ENCODE results near the gene STK17B. TPM values are rescaled to one million over a fixed set of nuclear protein-coding genes. Genes with fewer than 3 reads are reported as not detected.
A peak's percentile ranks its signal among the peaks of the same experiment; 100 is the strongest.

The STK17B gene
- total RNA-seq (2021; fragmentation: NEBNext Ultra II Directional; extraction: Animal tissue kit (Norgen Biotek cat#: 25700)) = 10.5 and 11.8 TPM in 2 replicates
- 0.88 and 1.8 TPM in 2 replicates for polyA plus RNA-seq (2011; rRNA removed)
- 2.1 TPM for polyA plus RNA-seq (2011; cell fraction: cytosol; rRNA removed)
- 0.81 TPM for polyA plus RNA-seq (2011; cell fraction: nucleus; rRNA removed)
- polyA plus RNA-seq (2012, experiment 1 of 2) = 1.5 to 6.2 TPM (median 2.0 TPM) in 4 replicates
- polyA plus RNA-seq (2012, experiment 2 of 2) = 0.47 TPM
- 4.5 TPM for polyA plus RNA-seq (2013, experiment 1 of 2)
- 4.4 TPM for polyA plus RNA-seq (2013, experiment 2 of 2)
- 3.7 and 8.3 TPM in 2 replicates for polyA minus RNA-seq (2011; rRNA and poly(A)+ RNA removed)
- polyA minus RNA-seq (2011; cell fraction: cytosol; rRNA and poly(A)+ RNA removed) = 4.5 TPM
- polyA minus RNA-seq (2011; cell fraction: nucleus; rRNA and poly(A)+ RNA removed) = 6.0 TPM
- long read RNA-seq, experiment 1, full-length matches to known transcripts = 1 of 6 reads
- long read RNA-seq, experiment 1, partial matches to known transcripts = 4 of 6 reads
- long read RNA-seq, experiment 1, other reads (novel, unspliced or antisense) = 1 of 6 reads
- long read RNA-seq, experiment 2, partial matches to known transcripts = 0 of 1 reads
- long read RNA-seq, experiment 2, other reads (novel, unspliced or antisense) = 1 of 1 reads

- Histone ChIP-seq H3K27me3 (replicated peaks in 1 of 4; ENCODE audit: control insufficient read depth in 3 of 4, extremely low read depth in 1 of 4, insufficient read depth in 3 of 4, low read length in 3 of 4) (peaks cover 0 to 4% (median under 1%) of the 10 kb centered on the region in 4 experiments; a peak in 4 of 7 replicates), H2BK12ac (ENCODE audit: low read depth, low read length) (no peak within 1 kb of the TSS), H3K27ac (ENCODE audit: low read depth, low read length) (peak within 1 kb of the TSS; percentile 24; the same call in 1 of the 2 replicates), H3K4ac (replicated peaks; ENCODE audit: insufficient read length, low read depth, low read length) (no peak within 1 kb of the TSS), H2AFZ (ENCODE audit: low read length) (peak within 1 kb of the TSS; percentile 100), H3K79me1 (ENCODE audit: low read depth, low read length) (0 out of 2 replicates have a peak, but pooled peaks cover 2% of the 10 kb centered on the region), H3K9ac (replicated peaks in 1 of 4; ENCODE audit: extremely low read depth in 1 of 4, low read depth in 3 of 4, low read length in 3 of 4) (peak within 1 kb of the TSS; percentile 58 to 80 (median 70)), H3K14ac (ENCODE audit: insufficient read length) (no peak within 1 kb of the TSS), H4K8ac (ENCODE audit: extremely low read depth, insufficient read depth, low read length) (peak within 1 kb of the TSS; percentile 79), H3K23ac (ENCODE audit: insufficient read length) (no peak within 1 kb of the TSS), H3K56ac (replicated peaks; ENCODE audit: insufficient read length, low read depth, low read length) (no peak within 1 kb of the TSS), H3K4me3 (ENCODE audit: extremely low read depth in 1 of 4, insufficient read depth in 2 of 4, low read depth in 3 of 4, low read length in 4 of 4) (peak within 1 kb of the TSS; percentile 82 to 95 (median 85)), H2BK20ac (ENCODE audit: low read length) (no peak within 1 kb of the TSS), H3K4me2 (ENCODE audit: insufficient read depth in 1 of 2, low read depth in 2 of 2, low read length in 2 of 2) (peak within 1 kb of the TSS; percentile 91 to 99), H4K20me1 (replicated peaks in 1 of 2; ENCODE audit: control insufficient read depth in 1 of 2, insufficient read depth in 2 of 2, low read length in 2 of 2) (peaks cover 0 to 1% of the 10 kb centered on the region in 2 experiments), H3K18ac (ENCODE audit: extremely low read depth, low read length) (no peak within 1 kb of the TSS; the same call in 1 of the 2 replicates), H3K36me3 (ENCODE audit: control insufficient read depth in 2 of 4, insufficient read depth in 4 of 4, low read length in 3 of 4) (no peaks in the 10 kb centered on the region), H3K79me2 (ENCODE audit: control insufficient read depth in 1 of 2, insufficient read depth in 2 of 2, low read length in 2 of 2) (peaks cover 2 to 42% of the 10 kb centered on the region in 2 experiments; a peak in 3 of 4 replicates), H2AK5ac (ENCODE audit: low read depth, low read length) (no peak within 1 kb of the TSS), H2BK15ac (ENCODE audit: low read length) (no peak within 1 kb of the TSS), H3K23me2 (ENCODE audit: low read depth, low read length) (peaks cover 8% of the 10 kb centered on the region; the same call in 1 of the 2 replicates), H2BK120ac (replicated peaks; ENCODE audit: low read depth, low read length) (no peak within 1 kb of the TSS), H4K5ac (ENCODE audit: insufficient read length, low read depth, low read length) (no peak within 1 kb of the TSS), H3K4me1 (replicated peaks in 1 of 4; ENCODE audit: control insufficient read depth in 3 of 4, insufficient read depth in 4 of 4, low read length in 3 of 4) (peaks cover 0 to 12% (median 8%) of the 10 kb centered on the region in 4 experiments; a peak in 3 of 7 replicates), H2BK5ac (ENCODE audit: low read depth, low read length) (no peak within 1 kb of the TSS), H4K91ac (replicated peaks; ENCODE audit: insufficient read length, low read length) (no peak within 1 kb of the TSS), H3K9me3 (ENCODE audit: insufficient read depth in 2 of 2, low read depth in 1 of 2, low read length in 1 of 2) (no peaks in the 10 kb centered on the region)
- ChIA-PET POLR2A (ENCODE audit: partially characterized antibody) (interaction anchor here (0.9 kb wide), 1 partner anchor 31 kb away, joined by 3 read pairs; no protein-coding TSS in a partner anchor), CTCF (ENCODE audit: partially characterized antibody) (interaction anchor here (1.7 kb wide), 1 partner anchor 105 kb away, joined by 6 read pairs; no protein-coding TSS in a partner anchor)
- 1% methylated on average over 40 of the region's 72 CpGs; no CpG with 5 or more reads in 1 of the 2 experiments for WGBS, 2 experiments (ENCODE audit: extremely low coverage in 1 of 2, insufficient coverage in 1 of 2, insufficient read length in 1 of 2, insufficient replicate concordance in 2 of 2, low coverage in 1 of 2, low lambda C conversion rate in 2 of 2, missing lambda C conversion rate in 1 of 2)
- FAIRE-seq (no peak), DNase-seq (ENCODE audit: low read depth in 1 of 2, low spot score in 2 of 2) (peak; percentile 89)
- no peak for TF ChIP-seq BCL11A (IDR thresholded peaks at IDR 0.05; ENCODE audit: low read depth in 2 of 2, low read length in 2 of 2)
- TF ChIP-seq EGR1 (IDR thresholded peaks at IDR 0.05; ENCODE audit: borderline replicate concordance, low read depth, low read length) = no peak
- no peak for TF ChIP-seq TEAD4 (IDR thresholded peaks at IDR 0.05; ENCODE audit: low read depth, low read length)
- TF ChIP-seq RXRA (IDR thresholded peaks at IDR 0.05; ENCODE audit: insufficient read depth, low read depth, low read length) = no peak
- no peak for TF ChIP-seq MAFK (IDR thresholded peaks at IDR 0.05; ENCODE audit: low read depth, low read length)
- TF ChIP-seq KDM5A (IDR thresholded peaks at IDR 0.05; ENCODE audit: low read length) = no peak
- TF ChIP-seq CBX8 (IDR thresholded peaks at IDR 0.05; ENCODE audit: borderline replicate concordance, low read depth, low read length) = no peak
- TF ChIP-seq CHD1 (IDR thresholded peaks at IDR 0.05; ENCODE audit: low read depth, low read length) = no peak
- peak; percentile 94 for TF ChIP-seq TBP (IDR thresholded peaks at IDR 0.05; ENCODE audit: low read depth, low read length)
- TF ChIP-seq SAP30 (IDR thresholded peaks at IDR 0.05; ENCODE audit: insufficient read depth, insufficient replicate concordance, low read length) = peak; percentile 63
Observed at GRCh38 chr2:196171248-196171871, at the start of gene STK17B. Gene STK17B (minus strand): TSS chr2:196171578. CDS start chr2:196163383, 8,195 bp downstream.

Data from H1 (cell line).